Activated CD8-positive, alpha-beta memory T cell treated with anti-CD3 and anti-CD28 coated beads, Interleukin-2, amount 50 U/mL, for 4 hours (primary cell): ENCODE data around the gene GATA1.

ENCODE experiments used
- DNase-seq: peaks from one replicate; pipeline ENCODE4 v3.0.0-alpha.2; 2020

The GATA1 gene

GRCh38 chrX:48786341-48786800 lies at the start of gene GATA1:
Gene GATA1, plus strand, starts transcription at chrX:48786590. Its CDS starts 4,520 bp downstream, at chrX:48791110.
- DNase-seq: no peak

GRCh38 chrX:48736878-48737212 lies 49.5 kb upstream of the GATA1 start:
- DNase-seq: no peak

- DNase-seq: peak; percentile 79
Measured at GRCh38 chrX:48737213-48737938, 49.0 kb upstream of the GATA1 start.

GRCh38 chrX:48737940-48738339 lies 48.5 kb upstream of the GATA1 start:
- DNase-seq: no peak

GRCh38 chrX:48741834-48742233 lies 44.6 kb upstream of the GATA1 start:
- no peak for DNase-seq

- DNase-seq: no peak
Measured at GRCh38 chrX:48745222-48745621, 41.2 kb upstream of the GATA1 start.

GRCh38 chrX:48747415-48748016 lies 38.9 kb upstream of the GATA1 start:
- DNase-seq: no peak

GRCh38 chrX:48749182-48749581 lies 37.2 kb upstream of the GATA1 start:
- DNase-seq: no peak

- DNase-seq: no peak
Measured at GRCh38 chrX:48751343-48751742, 35.0 kb upstream of the GATA1 start.

GRCh38 chrX:48752498-48752897 lies 33.9 kb upstream of the GATA1 start:
- DNase-seq: no peak

GRCh38 chrX:48753708-48754228 lies 32.6 kb upstream of the GATA1 start:
- no peak for DNase-seq

- DNase-seq: no peak
Measured at GRCh38 chrX:48754238-48754637, 32.2 kb upstream of the GATA1 start.

GRCh38 chrX:48761674-48762471 lies 24.5 kb upstream of the GATA1 start, which contains the start of gene GLOD5:
Gene GLOD5, plus strand, starts transcription at chrX:48761747. Its CDS starts 44 bp downstream, at chrX:48761791.
- DNase-seq: no peak

- no peak for DNase-seq
Measured at GRCh38 chrX:48769230-48769629, 17.2 kb upstream of the GATA1 start.

- DNase-seq: no peak
Measured at GRCh38 chrX:48770296-48770695, 16.1 kb upstream of the GATA1 start.

GRCh38 chrX:48772602-48773001 lies 13.8 kb upstream of the GATA1 start:
- DNase-seq: no peak

GRCh38 chrX:48776818-48777439 lies 9.5 kb upstream of the GATA1 start:
- no peak for DNase-seq

GRCh38 chrX:48779399-48779798 lies 7.0 kb upstream of the GATA1 start:
- no peak for DNase-seq

GRCh38 chrX:48781705-48782104 lies 4.7 kb upstream of the GATA1 start:
- no peak for DNase-seq

- no peak for DNase-seq
Measured at GRCh38 chrX:48782216-48782615, 4.2 kb upstream of the GATA1 start.

- no peak for DNase-seq
Measured at GRCh38 chrX:48782795-48783194, 3.6 kb upstream of the GATA1 start.

- DNase-seq: no peak
Measured at GRCh38 chrX:48784726-48785125, 1.7 kb upstream of the GATA1 start.

GRCh38 chrX:48785186-48785539 lies 1.2 kb upstream of the GATA1 start:
- no peak for DNase-seq
